Naive thymus-derived CD4-positive, alpha-beta T cell (primary cell): Measurements from ENCODE around the gene CSNK2A1. TPM values are rescaled to one million over a fixed set of nuclear protein-coding genes. Genes with fewer than 3 reads are reported as not detected.
"Not testable (repeated sequence)": the region's sequence is repeated elsewhere in the genome, so short reads cannot be mapped to it uniquely, and the experiment has no call there.

ENCODE experiments used
- ATAC-seq: fragments of 150-1000 bp; cut with Tn5 transposase; 2 replicates; pipeline ENCODE4 v1.10.0; 2021; ENCODE audit warnings: mild to moderate bottlenecking, moderate library complexity
- CTCF ChIA-PET: fragments of 350-600 bp; sonication (Branson Sonifier 250); formaldehyde crosslinking; loops from one replicate; lab custom pipeline; 2021; ENCODE audit warnings: antibody characterized with exemption; lab: Charles Lee
- POLR2A ChIA-PET: fragments of 350-600 bp; sonication (Branson Sonifier 250); formaldehyde crosslinking; loops from one replicate; lab custom pipeline; 2021; ENCODE audit warnings: antibody characterized with exemption, inconsistent platforms; lab: Charles Lee
- DNase-seq, 9 donors: peaks; one replicate each; pipeline versions ENCODE4 v3.0.0 to v3.0.0-alpha.2; 2020 to 2022; ENCODE audit warnings: mixed read lengths in 1 of 9
- H3K27ac ChIP-seq: one replicate; pipeline ENCODE4 v1.7.0; 2013; ENCODE audit warnings: mild to moderate bottlenecking, low read depth, low read length, moderate library complexity
- H3K27me3 ChIP-seq, 2 donors: one replicate each; pipeline ENCODE4 v1.7.0; 2013; ENCODE audit warnings: low read length in 2 of 2, mild to moderate bottlenecking in 2 of 2, moderate library complexity in 2 of 2; ENCODE audit not compliant: control insufficient read depth in 2 of 2, insufficient read depth in 2 of 2
- H3K36me3 ChIP-seq, 3 experiments: 1 replicate in 2 of 3; 2 replicates in 1 of 3; pipeline ENCODE4 v1.7.0; 2013; ENCODE audit warnings: low read length in 3 of 3, mild to moderate bottlenecking in 3 of 3, moderate library complexity in 1 of 3; ENCODE audit not compliant: insufficient read depth in 3 of 3, control insufficient read depth in 2 of 3
- H3K4me1 ChIP-seq, 2 donors: one replicate each; pipeline ENCODE4 v1.7.0; 2013; ENCODE audit warnings: low read length in 2 of 2, mild to moderate bottlenecking in 2 of 2, moderate library complexity in 1 of 2; ENCODE audit not compliant: control insufficient read depth in 2 of 2, insufficient read depth in 2 of 2
- H3K4me3 ChIP-seq: 2 replicates; pipeline ENCODE4 v1.7.0; 2013; ENCODE audit warnings: mild to moderate bottlenecking, low read length
- H3K9me3 ChIP-seq, 3 experiments: 1 replicate in 2 of 3; 2 replicates in 1 of 3; pipeline ENCODE4 v1.7.0; 2013; ENCODE audit warnings: low read length in 3 of 3; ENCODE audit not compliant: control insufficient read depth in 2 of 3
- H3K27ac Mint-ChIP-seq, 9 donors: one replicate each; pipeline ENCODE4 v1.8.0; 2020 to 2022; ENCODE audit warnings: mixed read lengths in 9 of 9, mild to moderate bottlenecking in 8 of 9, moderate library complexity in 5 of 9, inconsistent platforms in 2 of 9
- H3K27me3 Mint-ChIP-seq, 5 donors: one replicate each; pipeline ENCODE4 v1.8.0; 2021 to 2022; ENCODE audit warnings: mixed read lengths in 5 of 5, mild to moderate bottlenecking in 1 of 5
- H3K36me3 Mint-ChIP-seq, 5 donors: one replicate each; pipeline ENCODE4 v1.8.0; 2020 to 2022; ENCODE audit warnings: mixed read lengths in 5 of 5, mild to moderate bottlenecking in 3 of 5, inconsistent platforms in 1 of 5
- H3K4me1 Mint-ChIP-seq, 7 donors: one replicate each; pipeline ENCODE4 v1.8.0; 2020 to 2022; ENCODE audit warnings: mixed read lengths in 7 of 7, mild to moderate bottlenecking in 3 of 7, inconsistent platforms in 1 of 7
- H3K4me3 Mint-ChIP-seq, 10 donors: one replicate each; pipeline ENCODE4 v1.8.0; 2020 to 2022; ENCODE audit warnings: mild to moderate bottlenecking in 10 of 10, mixed read lengths in 10 of 10, moderate library complexity in 6 of 10, inconsistent platforms in 2 of 10
- H3K9me3 Mint-ChIP-seq, 11 donors: one replicate each; pipeline ENCODE4 v1.8.0; 2020 to 2022; ENCODE audit warnings: mixed read lengths in 11 of 11, mild to moderate bottlenecking in 4 of 11, inconsistent platforms in 1 of 11, moderate library complexity in 1 of 11
- intact Hi-C, 2 donors: fragments of 100-400 bp; cut with micrococcal nuclease; formaldehyde crosslinking; loops; one replicate each; pipeline ENCODE4 v1.15.1; 2023
- polyA plus RNA-seq, 2 donors: library from polyadenylated mRNA; unstranded; fragments of 300-500 nt; fragmentation: Illumina TruSeq; gene quantifications; one replicate each; pipeline ENCODE4 v1.2.3, GENCODE V29; 2021
- total RNA-seq, 6 experiments: library from RNA in 5 of 6; stranded (reverse) in 5 of 6; gene quantifications; 1 replicate in 5 of 6; 2 replicates in 1 of 6; pipeline ENCODE4 v1.2.3 and lab custom pipeline; 2021 to 2026

The CSNK2A1 gene
- total and polyA plus RNA-seq, 7 experiments from 2014 or later, result 47.3 to 117 (median 74.5) TPM

DNA sequence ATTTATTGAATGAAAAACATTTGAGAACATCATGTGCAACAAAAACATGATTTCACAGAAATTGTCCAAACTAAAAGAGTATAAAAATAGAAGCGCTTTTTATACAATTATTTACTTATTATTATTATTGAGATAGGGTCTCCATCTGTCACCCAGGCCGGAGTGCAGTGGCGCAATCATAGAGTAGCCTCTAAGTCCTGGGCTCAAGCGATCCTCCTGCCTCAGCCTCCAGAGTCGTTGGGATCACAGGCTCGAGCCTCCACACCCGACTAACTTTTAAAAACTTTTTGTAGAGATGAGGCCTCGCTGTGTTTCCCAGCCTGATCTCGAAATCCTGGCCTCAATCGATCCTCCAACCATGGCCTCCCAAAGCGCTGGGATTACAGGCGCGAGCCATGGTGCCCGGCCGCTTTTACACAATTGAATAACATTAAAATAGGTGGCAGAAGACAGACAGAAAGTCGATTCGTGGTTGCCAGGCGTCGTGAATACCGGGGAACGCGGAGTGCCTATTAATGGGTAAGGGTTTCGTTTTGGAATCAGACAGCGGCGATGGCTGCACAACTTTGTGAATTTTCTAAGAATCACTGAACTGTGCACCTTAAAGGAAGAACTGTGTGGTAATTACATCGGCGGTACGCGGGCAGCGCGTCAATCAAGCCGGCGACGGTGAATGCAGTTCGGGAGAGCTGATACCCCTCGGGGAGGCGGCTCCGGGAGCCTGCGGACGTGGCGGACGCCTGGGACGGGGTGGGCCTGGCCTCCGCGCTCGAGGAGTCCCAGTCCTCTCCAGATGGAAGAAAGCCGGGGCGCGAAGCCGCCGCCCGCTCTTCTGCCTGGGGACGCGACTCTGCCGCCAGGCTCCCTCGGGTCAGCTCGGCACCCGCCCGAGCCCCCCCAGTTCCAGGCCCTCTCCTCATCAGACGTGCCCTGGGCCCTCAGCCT, 82.1 kb downstream of the CSNK2A1 start:
- H3K9me3 Mint-ChIP-seq, result no peaks in the 10 kb centered on the region
- ATAC-seq, result peak; percentile 36

DNA sequence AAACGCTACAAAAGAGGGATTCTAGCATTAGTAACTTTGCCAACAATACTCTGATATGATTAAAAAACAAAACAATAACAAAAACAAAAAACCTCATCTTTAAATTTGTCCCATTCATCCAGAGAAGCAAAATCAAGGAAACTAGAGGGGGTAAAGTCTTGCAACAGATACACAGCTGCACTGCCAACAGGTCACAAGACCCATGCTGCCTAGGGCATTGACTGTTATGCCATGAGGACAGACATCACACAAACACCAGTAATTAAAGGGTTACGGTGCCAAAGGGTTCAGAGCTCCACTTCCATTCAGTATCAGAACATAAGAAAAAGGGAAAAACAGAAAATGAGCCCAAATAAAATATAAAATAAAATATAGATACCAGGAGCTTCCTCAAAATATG, 82.9 kb downstream of the CSNK2A1 start:
- Histone ChIP-seq H3K27me3 (no peaks in the 10 kb centered on the region), H3K27ac (no peak overlapping the region), H3K4me1 (peaks cover 26 to 33% of the 10 kb centered on the region in 2 donors), H3K36me3 (peaks cover 0 to 4% (median 0%) of the 10 kb centered on the region in 3 experiments), H3K9me3 (no peaks in the 10 kb centered on the region), H3K4me3 (no peak overlapping the region)
- peaks cover 0 to 8% (median 4%) of the 10 kb centered on the region in 5 donors for H3K36me3 Mint-ChIP-seq
- CTCF ChIA-PET, result no interaction called here
- POLR2A ChIA-PET, result interaction anchor here (1.3 kb wide), 1 partner anchor 22 kb away, joined by 6 read pairs; no protein-coding TSS in a partner anchor
- H3K27me3 Mint-ChIP-seq, result no peaks in the 10 kb centered on the region
- H3K4me1 Mint-ChIP-seq, result peaks cover 34 to 65% (median 56%) of the 10 kb centered on the region in 7 donors
- no peaks in the 10 kb centered on the region for H3K9me3 Mint-ChIP-seq
- H3K4me3 Mint-ChIP-seq, result peak overlapping the region; percentile 70 to 100 (median 86)
- H3K27ac Mint-ChIP-seq, result peak overlapping the region in 6 of 9 donors; percentile 38 to 90 (median 55)
- intact Hi-C loops, result loop anchor here in 1 of 2 donors (2.0 to 5.0 kb wide), 3 partner anchors 93 to 162 kb away; no protein-coding TSS in a partner anchor
- DNase-seq, result no peak
- no peak for ATAC-seq

More for the DNA sequence above, 82.1 kb downstream of the CSNK2A1 start:
- H3K36me3 Mint-ChIP-seq, result peaks cover 0 to 8% (median 4%) of the 10 kb centered on the region in 5 donors
- peaks cover 33 to 58% (median 52%) of the 10 kb centered on the region in 7 donors for H3K4me1 Mint-ChIP-seq
- ChIA-PET POLR2A (interaction anchor here (0.9 to 2.3 kb wide), 3 partner anchors 24 to 82 kb away, joined by 3 to 16 read pairs (median 5); partner anchors contain the start of gene CSNK2A1), CTCF (interaction anchor here (0.6 kb wide), 1 partner anchor 17 kb away, joined by 3 read pairs; no protein-coding TSS in a partner anchor)
- no peaks in the 10 kb centered on the region for H3K27me3 ChIP-seq
- peak overlapping the region; percentile 90 to 100 (median 97) for H3K4me3 Mint-ChIP-seq
- no peaks in the 10 kb centered on the region for H3K27me3 Mint-ChIP-seq
- peak overlapping the region; percentile 90 to 98 (median 95) for H3K27ac Mint-ChIP-seq
- H3K4me3 ChIP-seq, result peak overlapping the region; percentile 71
- H3K36me3 ChIP-seq, result peaks cover 0 to 4% (median 0%) of the 10 kb centered on the region in 3 experiments
- peak overlapping the region; percentile 85 for H3K27ac ChIP-seq
- no peaks in the 10 kb centered on the region for H3K9me3 ChIP-seq
- peak in 8 of 9 donors; percentile 42 to 66 (median 60) for DNase-seq
- peaks cover 26 to 33% of the 10 kb centered on the region in 2 donors for H3K4me1 ChIP-seq
- intact Hi-C loops, result loop anchor here (1.0 to 5.0 kb wide), 12 partner anchors 18 to 371 kb away; partner anchors contain the start of genes CSNK2A1 (in 2 of the 2), FAM110A (in 1 of the 2), RBCK1 (in 1 of the 2) and TRIB3 (in 1 of the 2)

GRCh38 chr20:460180-460579, 83.4 kb downstream of the CSNK2A1 start:
- Mint-ChIP-seq H3K27me3 (no peaks in the 10 kb centered on the region), H3K36me3 (peaks cover 0 to 8% (median 4%) of the 10 kb centered on the region in 5 donors), H3K4me1 (peaks cover 34 to 65% (median 56%) of the 10 kb centered on the region in 7 donors), H3K4me3 (peak overlapping the region; percentile 70 to 100 (median 86)), H3K9me3 (no peaks in the 10 kb centered on the region), H3K27ac (peak overlapping the region in 5 of 9 donors; percentile 38 to 90 (median 46))
- DNase-seq (no peak), ATAC-seq (no peak)
- Histone ChIP-seq H3K4me3 (no peak overlapping the region), H3K27me3 (no peaks in the 10 kb centered on the region), H3K9me3 (no peaks in the 10 kb centered on the region), H3K27ac (no peak overlapping the region), H3K4me1 (peaks cover 26 to 33% of the 10 kb centered on the region in 2 donors), H3K36me3 (peaks cover 0 to 4% (median 0%) of the 10 kb centered on the region in 3 experiments)
- POLR2A ChIA-PET, result interaction anchor here (0.6 to 1.3 kb wide), 2 partner anchors 22 to 53 kb away, joined by 3 to 6 read pairs; no protein-coding TSS in a partner anchor
- intact Hi-C loops, result loop anchor here in 1 of 2 donors (2.0 to 5.0 kb wide), 3 partner anchors 93 to 161 kb away; no protein-coding TSS in a partner anchor
- CTCF ChIA-PET, result no interaction called here

GRCh38 chr20:458776-459175, 84.8 kb downstream of the CSNK2A1 start:
- Mint-ChIP-seq H3K9me3 (no peaks in the 10 kb centered on the region), H3K27me3 (no peaks in the 10 kb centered on the region), H3K4me3 (peak overlapping the region in 6 of 10 donors; percentile 9 to 66 (median 32)), H3K4me1 (peaks cover 34 to 64% (median 63%) of the 10 kb centered on the region in 7 donors), H3K27ac (peak overlapping the region in 2 of 9 donors; percentile 34 to 59), H3K36me3 (peaks cover 0 to 8% (median 4%) of the 10 kb centered on the region in 5 donors)
- H3K27ac ChIP-seq, result no peak overlapping the region
- H3K4me3 ChIP-seq, result no peak overlapping the region
- ChIA-PET POLR2A (interaction anchor here (1.5 kb wide), 1 partner anchor 19 kb away, joined by 4 read pairs; no protein-coding TSS in a partner anchor), CTCF (interaction anchor here (1.2 kb wide), 1 partner anchor 23 kb away, joined by 5 read pairs; no protein-coding TSS in a partner anchor)
- H3K27me3 ChIP-seq, result no peaks in the 10 kb centered on the region
- H3K4me1 ChIP-seq, result peaks cover 26 to 33% of the 10 kb centered on the region in 2 donors
- no peaks in the 10 kb centered on the region for H3K9me3 ChIP-seq
- no peak for ATAC-seq
- H3K36me3 ChIP-seq, result peaks cover 0 to 4% (median 0%) of the 10 kb centered on the region in 3 experiments
- intact Hi-C loops, result no loop called here
- DNase-seq, result no peak

GRCh38 chr20:454951-455350, 88.6 kb downstream of the CSNK2A1 start:
- Histone ChIP-seq H3K27me3 (no peaks in the 10 kb centered on the region), H3K4me3 (no peak overlapping the region), H3K27ac (no peak overlapping the region), H3K36me3 (no peaks in the 10 kb centered on the region), H3K9me3 (no peaks in the 10 kb centered on the region), H3K4me1 (peaks cover 10 to 11% of the 10 kb centered on the region in 2 donors)
- no peak overlapping the region for H3K4me3 Mint-ChIP-seq
- peaks cover 29 to 57% (median 49%) of the 10 kb centered on the region in 7 donors for H3K4me1 Mint-ChIP-seq
- intact Hi-C loops, result no loop called here
- peaks cover 0 to 8% (median 4%) of the 10 kb centered on the region in 5 donors for H3K36me3 Mint-ChIP-seq
- ChIA-PET CTCF (no interaction called here), POLR2A (interaction anchor here (1.0 kb wide), 1 partner anchor 23 kb away, joined by 5 read pairs; no protein-coding TSS in a partner anchor)
- no peaks in the 10 kb centered on the region for H3K9me3 Mint-ChIP-seq
- H3K27me3 Mint-ChIP-seq, result no peaks in the 10 kb centered on the region
- no peak overlapping the region for H3K27ac Mint-ChIP-seq
- DNase-seq (no peak), ATAC-seq (no peak)

DNA sequence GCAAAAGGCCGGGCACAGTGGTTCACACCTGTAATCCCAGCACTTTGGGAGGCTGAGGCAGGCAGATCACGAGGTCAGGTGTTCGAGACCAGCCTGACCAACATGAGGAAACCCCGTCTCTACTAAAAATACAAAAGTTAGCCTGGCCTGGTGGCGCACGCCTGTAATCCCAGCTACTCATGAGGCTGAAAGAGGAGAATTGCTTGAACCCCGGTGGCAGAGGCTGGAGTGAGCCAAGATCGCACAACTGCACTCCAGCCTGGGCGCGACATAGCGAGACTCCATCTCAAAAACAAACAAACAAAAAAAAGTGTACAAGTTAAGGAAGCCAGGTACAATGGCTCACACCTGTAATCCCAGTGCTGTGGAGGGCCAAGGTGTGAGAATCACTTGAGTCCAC, 91.6 kb downstream of the CSNK2A1 start:
- H3K36me3 ChIP-seq, H3K36me3 Mint-ChIP-seq, DNase-seq, H3K4me1 ChIP-seq, H3K4me3 ChIP-seq, ATAC-seq, H3K27me3 ChIP-seq, H3K27me3 Mint-ChIP-seq, H3K9me3 ChIP-seq, intact Hi-C loops, H3K9me3 Mint-ChIP-seq, H3K4me3 Mint-ChIP-seq, CTCF ChIA-PET, H3K27ac ChIP-seq, H3K27ac Mint-ChIP-seq: not testable (repeated sequence)
- POLR2A ChIA-PET, result interaction anchor here (0.6 kb wide), 1 partner anchor 36 kb away, joined by 3 read pairs; no protein-coding TSS in a partner anchor
- peaks cover 10 to 44% (median 30%) of the 10 kb centered on the region in 7 donors for H3K4me1 Mint-ChIP-seq
